BLaER1 treated with 17β-estradiol and CSF1 and Interleukin-3, amounts not matched to agents 10 nM and 100 nM (cell line): ENCODE data around the gene NUTM2F.

Experiments used
- H3K27ac ChIP-seq, 11 experiments: shearing (Covaris generic); formaldehyde crosslinking; 2 replicates each; pipeline ENCODE4 v1.8.1; 2022
- H3K27me3 ChIP-seq, 11 experiments: shearing (Covaris generic); formaldehyde crosslinking; 2 replicates each; pipeline ENCODE4 v1.8.1; 2022
- H3K36me3 ChIP-seq, 11 experiments: shearing (Covaris generic); formaldehyde crosslinking; 2 replicates each; pipeline ENCODE4 v1.8.1; 2022
- H3K4me1 ChIP-seq, 10 experiments: shearing (Covaris generic); formaldehyde crosslinking; 2 replicates each; pipeline ENCODE4 v1.8.1; 2022
- H3K4me2 ChIP-seq, 11 experiments: shearing (Covaris generic); formaldehyde crosslinking; 2 replicates each; pipeline ENCODE4 v1.8.1; 2022
- H3K4me3 ChIP-seq, 10 experiments: shearing (Covaris generic); formaldehyde crosslinking; 2 replicates each; pipeline ENCODE4 v1.8.1; 2022
- H3K9ac ChIP-seq, 11 experiments: shearing (Covaris generic); formaldehyde crosslinking; 2 replicates each; pipeline ENCODE4 v1.8.1; 2022
- H3K9me3 ChIP-seq, 11 experiments: shearing (Covaris generic); formaldehyde crosslinking; replicated peaks in 1 of 11; 2 replicates each; pipeline ENCODE4 v1.8.1; 2022
- H4K20me1 ChIP-seq, 11 experiments: shearing (Covaris generic); formaldehyde crosslinking; 2 replicates each; pipeline ENCODE4 v1.8.1; 2022
- Cebpa-rat ChIP-seq, 11 experiments: shearing (Covaris generic); IDR thresholded peaks; 2 replicates each; pipeline ENCODE4 v1.8.1; 2022

NUTM2F gene

GRCh38 chr9:94302426-94302825, 26.0 kb downstream of the NUTM2F start:
- Histone ChIP-seq H3K4me1 (no peaks in the 10 kb centered on the region), H3K36me3 (peaks cover 0 to 38% (median 19%) of the 10 kb centered on the region in 11 experiments; a peak in 16 of 22 replicates), H3K9me3 (no peaks in the 10 kb centered on the region), H3K4me3 (no peak overlapping the region), H3K27ac (no peak overlapping the region), H3K9ac (no peak overlapping the region), H4K20me1 (no peaks in the 10 kb centered on the region), H3K4me2 (no peak overlapping the region), H3K27me3 (no peaks in the 10 kb centered on the region)
- no peak for TF ChIP-seq Cebpa-rat (IDR thresholded peaks at IDR 0.05)

- Histone ChIP-seq H3K4me3 (no peak overlapping the region), H3K36me3 (peaks cover 3 to 46% (median 24%) of the 10 kb centered on the region in 11 experiments; a peak in 17 of 22 replicates), H3K27ac (no peak overlapping the region), H3K4me2 (no peak overlapping the region), H3K9ac (no peak overlapping the region), H3K9me3 (no peaks in the 10 kb centered on the region), H3K27me3 (no peaks in the 10 kb centered on the region), H3K4me1 (no peaks in the 10 kb centered on the region), H4K20me1 (no peaks in the 10 kb centered on the region)
- TF ChIP-seq Cebpa-rat (IDR thresholded peaks at IDR 0.05), result no peak
Observed at GRCh38 chr9:94301583-94301982, 26.9 kb downstream of the NUTM2F start.

GRCh38 chr9:94300470-94301301, 27.8 kb downstream of the NUTM2F start:
- H3K36me3 ChIP-seq, result peaks cover 5 to 55% (median 28%) of the 10 kb centered on the region in 11 experiments; a peak in 18 of 22 replicates
- H3K9ac ChIP-seq, result no peak overlapping the region
- TF ChIP-seq Cebpa-rat (IDR thresholded peaks at IDR 0.05), result no peak

GRCh38 chr9:94298949-94299599, 29.4 kb downstream of the NUTM2F start:
- Histone ChIP-seq H3K4me3 (no peak overlapping the region), H4K20me1 (no peaks in the 10 kb centered on the region), H3K9me3 (no peaks in the 10 kb centered on the region), H3K9ac (no peak overlapping the region), H3K27ac (no peak overlapping the region), H3K4me1 (no peaks in the 10 kb centered on the region), H3K27me3 (no peaks in the 10 kb centered on the region), H3K36me3 (peaks cover 19 to 71% (median 41%) of the 10 kb centered on the region in 11 experiments), H3K4me2 (no peak overlapping the region)
- TF ChIP-seq Cebpa-rat (IDR thresholded peaks at IDR 0.05), result no peak; a peak in 1 of 22 replicates

More at GRCh38 chr9:94300470-94301301, 27.8 kb downstream of the NUTM2F start:
- Histone ChIP-seq H3K9me3 (no peaks in the 10 kb centered on the region), H3K4me1 (no peaks in the 10 kb centered on the region), H3K4me3 (no peak overlapping the region), H3K27me3 (no peaks in the 10 kb centered on the region), H4K20me1 (no peaks in the 10 kb centered on the region), H3K27ac (no peak overlapping the region), H3K4me2 (no peak overlapping the region)

- no peaks in the 10 kb centered on the region for H3K27me3 ChIP-seq
- no peaks in the 10 kb centered on the region for H4K20me1 ChIP-seq
- TF ChIP-seq Cebpa-rat (IDR thresholded peaks at IDR 0.05), result no peak
- no peak overlapping the region for H3K4me2 ChIP-seq
- H3K9me3 ChIP-seq, result peaks cover 7 to 22% (median 12%) of the 10 kb centered on the region in 11 experiments
- peaks cover 77 to 98% (median 86%) of the 10 kb centered on the region in 11 experiments for H3K36me3 ChIP-seq
- H3K27ac ChIP-seq, result no peak overlapping the region
- no peak overlapping the region for H3K9ac ChIP-seq
- peaks cover 0 to 5% (median 0%) of the 10 kb centered on the region in 10 experiments; a peak in 1 of 20 replicates for H3K4me1 ChIP-seq
- no peak overlapping the region for H3K4me3 ChIP-seq
Observed at GRCh38 chr9:94289691-94290090, 38.8 kb downstream of the NUTM2F start.

- no peak for TF ChIP-seq Cebpa-rat (IDR thresholded peaks at IDR 0.05)
- H3K4me2 ChIP-seq, result no peak overlapping the region
- peaks cover 0 to 5% (median 0%) of the 10 kb centered on the region in 10 experiments; a peak in 1 of 20 replicates for H3K4me1 ChIP-seq
- H3K27ac ChIP-seq, result no peak overlapping the region
- H3K9me3 ChIP-seq, result peaks cover 16 to 33% (median 26%) of the 10 kb centered on the region in 11 experiments
- no peaks in the 10 kb centered on the region for H4K20me1 ChIP-seq
- no peak overlapping the region for H3K4me3 ChIP-seq
- no peak overlapping the region for H3K9ac ChIP-seq
- no peaks in the 10 kb centered on the region for H3K27me3 ChIP-seq
- peaks cover 74 to 98% (median 86%) of the 10 kb centered on the region in 11 experiments for H3K36me3 ChIP-seq
Observed at GRCh38 chr9:94287877-94288513, 40.4 kb downstream of the NUTM2F start.

DNA sequence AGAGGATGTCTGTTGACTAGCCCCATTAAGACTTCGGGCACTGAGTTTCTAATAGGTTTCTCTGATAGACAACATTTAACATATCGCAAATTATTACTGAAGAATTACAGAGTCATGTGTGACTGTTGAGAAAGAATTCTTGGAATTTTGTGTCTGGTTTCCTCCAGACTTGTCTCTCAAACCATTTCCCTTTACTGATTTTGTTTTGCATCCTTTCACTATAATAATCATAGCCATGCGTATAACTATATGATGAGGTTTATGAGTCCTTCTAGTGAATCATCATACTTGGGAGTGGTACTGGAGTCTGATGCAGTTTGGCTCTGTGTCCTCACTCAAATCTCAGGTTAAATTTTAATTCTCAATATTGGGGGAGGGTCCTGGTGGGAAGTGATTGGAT, 42.3 kb downstream of the NUTM2F start:
- H4K20me1 ChIP-seq, result no peaks in the 10 kb centered on the region
- no peaks in the 10 kb centered on the region for H3K4me1 ChIP-seq
- H3K4me3 ChIP-seq, result no peak overlapping the region
- peaks cover 26 to 48% (median 39%) of the 10 kb centered on the region in 11 experiments for H3K9me3 ChIP-seq
- no peak overlapping the region for H3K4me2 ChIP-seq
- peaks cover 80 to 98% (median 89%) of the 10 kb centered on the region in 11 experiments for H3K36me3 ChIP-seq
- H3K27me3 ChIP-seq, result no peaks in the 10 kb centered on the region
- no peak overlapping the region for H3K27ac ChIP-seq
- no peak for TF ChIP-seq Cebpa-rat (IDR thresholded peaks at IDR 0.05)
- no peak overlapping the region for H3K9ac ChIP-seq

DNA sequence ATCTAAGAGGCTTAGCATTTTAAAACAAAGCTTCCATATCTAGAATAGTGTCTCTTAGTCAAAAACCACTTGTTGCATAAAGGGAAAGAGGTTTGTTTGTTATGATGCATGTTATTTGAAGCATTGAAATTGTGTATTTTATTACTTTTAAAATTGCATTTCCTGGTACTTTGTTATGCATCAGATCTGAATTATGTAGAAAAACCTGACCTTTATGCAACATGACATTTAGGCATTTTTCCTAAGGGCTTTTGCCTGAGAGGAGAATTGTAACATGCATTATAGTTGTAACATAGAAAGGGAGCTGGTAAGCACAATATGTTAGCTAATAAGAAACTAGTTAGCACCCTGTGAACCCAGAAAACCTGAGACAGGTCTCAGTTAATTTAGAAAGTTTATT, 47.3 kb downstream of the NUTM2F start:
- Histone ChIP-seq H3K9me3 (peaks cover 62 to 82% (median 81%) of the 10 kb centered on the region in 11 experiments), H4K20me1 (no peaks in the 10 kb centered on the region), H3K4me1 (no peaks in the 10 kb centered on the region), H3K27ac (no peak overlapping the region), H3K4me3 (no peak overlapping the region), H3K4me2 (no peak overlapping the region), H3K36me3 (peaks cover 83 to 99% (median 92%) of the 10 kb centered on the region in 11 experiments), H3K9ac (no peak overlapping the region), H3K27me3 (no peaks in the 10 kb centered on the region)
- TF ChIP-seq Cebpa-rat (IDR thresholded peaks at IDR 0.05), result no peak

- peaks cover 68 to 88% (median 87%) of the 10 kb centered on the region in 11 experiments for H3K9me3 ChIP-seq
- H3K4me1 ChIP-seq, result no peaks in the 10 kb centered on the region
- no peaks in the 10 kb centered on the region for H3K27me3 ChIP-seq
- H3K4me3 ChIP-seq, result peak overlapping the region in 1 of 10 experiments; percentile 16; a peak in 1 of 20 replicates
- no peak overlapping the region for H3K27ac ChIP-seq
- TF ChIP-seq Cebpa-rat (IDR thresholded peaks at IDR 0.05), result no peak
- H3K36me3 ChIP-seq, result peaks cover 85 to 99% (median 92%) of the 10 kb centered on the region in 11 experiments
- no peak overlapping the region for H3K4me2 ChIP-seq
- H3K9ac ChIP-seq, result no peak overlapping the region
- no peaks in the 10 kb centered on the region for H4K20me1 ChIP-seq
Observed at GRCh38 chr9:94280409-94280989, 47.9 kb downstream of the NUTM2F start.
